GM21786 (cell line): Measurements from ENCODE around the gene ZPBP.
"Not testable (repeated sequence)": the region's sequence is repeated elsewhere in the genome, so short reads cannot be mapped to it uniquely, and the experiment has no call there.

Experiments
- ATAC-seq: cut with Tn5 transposase; IDR thresholded peaks from one replicate; pipeline ENCODE4 v1.9.1; 2021; ENCODE audit not compliant: unreplicated experiment

Gene ZPBP

GRCh38 chr7:50047716-50048115, 45.3 kb downstream of the ZPBP start:
- ATAC-seq: no peak

- not testable (repeated sequence) for ATAC-seq
Measured at GRCh38 chr7:50041165-50041564, 51.9 kb downstream of the ZPBP start.

GRCh38 chr7:50037086-50037485, 56.0 kb downstream of the ZPBP start:
- no peak for ATAC-seq

- ATAC-seq: no peak
Measured at GRCh38 chr7:50022991-50023390, 70.1 kb downstream of the ZPBP start.

- no peak for ATAC-seq
Measured at GRCh38 chr7:50022451-50022850, 70.6 kb downstream of the ZPBP start.

- ATAC-seq: no peak
Measured at GRCh38 chr7:49995681-49996080, 97.4 kb downstream of the ZPBP start.

GRCh38 chr7:49986191-49986590, 106.9 kb downstream of the ZPBP start:
- no peak for ATAC-seq

- no peak for ATAC-seq
Measured at GRCh38 chr7:49980465-49980864, 112.6 kb downstream of the ZPBP start.

- ATAC-seq: no peak
Measured at GRCh38 chr7:49976238-49976637, 116.8 kb downstream of the ZPBP start.

GRCh38 chr7:49974035-49974434, 119.0 kb downstream of the ZPBP start:
- ATAC-seq: no peak

- ATAC-seq: no peak
Measured at GRCh38 chr7:49937608-49938007, 155.4 kb downstream of the ZPBP start.

- no peak for ATAC-seq
Measured at GRCh38 chr7:49931627-49932026, 161.4 kb downstream of the ZPBP start.

- ATAC-seq: no peak
Measured at GRCh38 chr7:49928787-49929186, 164.3 kb downstream of the ZPBP start.

GRCh38 chr7:49927631-49928030, 165.4 kb downstream of the ZPBP start:
- ATAC-seq: no peak

- no peak for ATAC-seq
Measured at GRCh38 chr7:49926720-49927119, 166.3 kb downstream of the ZPBP start.

- no peak for ATAC-seq
Measured at GRCh38 chr7:49911909-49912308, 181.1 kb downstream of the ZPBP start.

- no peak for ATAC-seq
Measured at GRCh38 chr7:49894543-49894942, 198.5 kb downstream of the ZPBP start.

- no peak for ATAC-seq
Measured at GRCh38 chr7:49893131-49893530, 199.9 kb downstream of the ZPBP start.

GRCh38 chr7:49892481-49892880, 200.6 kb downstream of the ZPBP start:
- no peak for ATAC-seq
